Eye (tissue), 1 donor: ENCODE data around the gene TESK2.
"Not testable (repeated sequence)": the region's sequence is repeated elsewhere in the genome, so short reads cannot be mapped to it uniquely, and the experiment has no call there.

Experiments
- DNase-seq: peaks from one replicate; pipeline ENCODE4 v3.0.0-alpha.2; 2015

TESK2 gene

DNA sequence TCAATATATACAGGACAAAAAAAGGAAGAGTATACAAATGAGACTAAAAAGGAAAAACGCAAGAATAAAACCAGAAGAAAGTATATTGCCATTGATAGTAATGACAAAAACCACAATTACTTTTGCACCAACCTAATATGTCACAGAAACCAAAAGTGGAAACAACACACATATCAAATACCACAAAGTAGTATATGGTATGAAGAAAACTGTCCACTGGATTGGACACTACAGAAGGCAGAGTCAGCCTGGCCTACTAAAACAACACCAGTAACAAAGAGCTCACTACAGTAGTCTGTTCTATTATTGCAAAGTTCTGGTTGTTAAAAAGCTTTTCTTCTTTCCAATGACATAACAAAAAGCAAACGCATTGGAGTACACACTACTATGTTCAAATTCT lies 17.7 kb downstream of the TESK2 start:
- DNase-seq: no peak

DNA sequence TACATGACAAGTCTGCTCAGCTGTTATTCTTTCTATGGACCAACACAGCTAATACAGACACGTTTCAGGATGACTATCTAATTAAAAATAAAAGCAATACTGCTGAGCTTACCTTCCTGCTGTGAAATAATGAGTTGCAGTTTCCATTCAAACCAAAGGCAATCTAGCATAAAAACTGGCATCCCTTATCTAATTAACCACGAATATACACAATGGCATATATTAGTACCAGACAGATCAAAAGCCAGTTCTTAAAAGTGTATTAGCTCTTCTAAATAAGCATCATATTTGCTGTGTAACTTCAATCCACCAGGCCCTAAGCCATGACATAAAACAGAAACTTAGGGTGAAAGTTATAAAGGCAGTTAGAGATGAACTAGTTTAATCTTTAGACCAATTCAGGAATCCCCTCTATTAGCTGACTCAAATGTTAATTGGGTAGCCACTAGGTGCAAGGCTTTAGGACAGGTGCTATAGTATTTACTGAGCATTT lies 20.6 kb downstream of the TESK2 start:
- DNase-seq: peak; percentile 17

DNA sequence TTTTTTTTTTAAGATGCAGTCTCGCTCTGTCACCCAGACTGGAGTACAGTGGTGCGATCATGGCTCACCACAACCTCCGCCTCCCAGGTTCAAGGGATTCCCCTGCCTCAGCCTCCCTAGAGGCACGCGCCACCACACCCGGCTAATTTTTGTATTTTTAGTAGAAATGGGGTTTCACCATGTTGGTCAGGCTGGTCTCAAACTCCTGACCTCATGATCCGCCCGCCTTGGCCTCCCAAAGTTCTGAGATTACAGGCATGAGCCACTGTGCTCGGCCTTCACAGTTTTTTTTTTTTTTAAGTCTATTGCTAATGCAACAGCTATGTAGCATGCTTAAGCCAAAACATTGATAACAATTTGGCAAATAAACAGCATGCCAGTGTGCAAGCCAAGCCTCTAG lies 23.6 kb downstream of the TESK2 start:
- not testable (repeated sequence) for DNase-seq

DNA sequence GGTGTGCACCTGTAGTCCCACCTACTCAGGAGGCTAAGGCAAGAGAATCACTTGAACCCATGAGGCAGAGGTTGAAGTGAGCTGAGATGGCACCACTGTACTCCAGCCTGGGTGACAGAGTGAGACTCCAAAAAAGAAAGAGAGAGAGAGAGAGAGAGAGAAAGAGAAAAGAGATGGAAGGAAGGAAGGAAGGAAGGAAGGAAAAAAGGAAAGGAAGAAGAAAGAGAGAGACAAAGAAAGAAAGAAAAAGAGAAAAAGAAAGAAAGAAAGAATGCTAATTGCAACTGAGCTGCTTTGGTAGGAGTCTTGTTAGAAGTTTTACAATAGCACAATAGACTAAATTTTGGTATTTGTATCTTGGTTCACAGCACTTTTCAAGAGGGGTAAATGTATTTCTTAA lies 25.7 kb downstream of the TESK2 start:
- DNase-seq: no peak

DNA sequence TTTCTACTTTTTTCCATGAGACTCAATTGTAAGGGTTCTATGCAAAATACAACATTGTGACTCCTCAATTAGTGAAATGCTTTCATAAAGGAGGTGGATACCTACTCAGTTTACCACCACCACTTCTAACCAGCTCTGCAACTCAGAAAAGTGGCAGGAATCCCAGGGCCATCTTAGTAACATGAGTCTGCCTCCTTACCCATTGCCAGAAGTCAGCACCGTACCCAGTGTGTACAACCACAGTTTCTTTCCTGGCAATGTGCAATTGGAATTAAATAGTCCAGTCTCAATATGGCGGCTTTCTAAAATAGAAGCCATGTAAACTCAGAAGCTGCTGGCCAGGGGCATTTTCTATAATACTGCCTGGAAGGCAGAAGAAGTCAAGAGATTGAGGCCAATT lies 32.1 kb downstream of the TESK2 start:
- no peak for DNase-seq

DNA sequence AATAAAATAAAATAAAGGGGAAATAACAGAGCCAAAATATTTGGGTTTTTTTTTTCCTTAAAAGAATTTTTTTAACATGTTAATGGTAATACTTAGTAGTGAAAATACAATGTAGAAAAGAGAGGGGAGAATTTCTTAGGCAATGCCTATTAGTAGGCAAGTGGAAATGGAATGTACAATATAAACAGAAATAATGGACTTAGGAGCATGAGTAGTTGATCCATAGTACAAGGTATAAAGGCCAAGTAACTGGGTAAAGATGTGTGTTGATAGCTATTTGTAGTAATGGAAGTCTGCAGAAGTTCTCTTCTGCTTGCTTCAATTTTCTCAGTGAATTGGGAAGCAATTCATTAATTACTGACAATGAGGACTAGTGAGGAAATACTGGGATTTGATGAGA lies 34.4 kb downstream of the TESK2 start:
- no peak for DNase-seq

DNA sequence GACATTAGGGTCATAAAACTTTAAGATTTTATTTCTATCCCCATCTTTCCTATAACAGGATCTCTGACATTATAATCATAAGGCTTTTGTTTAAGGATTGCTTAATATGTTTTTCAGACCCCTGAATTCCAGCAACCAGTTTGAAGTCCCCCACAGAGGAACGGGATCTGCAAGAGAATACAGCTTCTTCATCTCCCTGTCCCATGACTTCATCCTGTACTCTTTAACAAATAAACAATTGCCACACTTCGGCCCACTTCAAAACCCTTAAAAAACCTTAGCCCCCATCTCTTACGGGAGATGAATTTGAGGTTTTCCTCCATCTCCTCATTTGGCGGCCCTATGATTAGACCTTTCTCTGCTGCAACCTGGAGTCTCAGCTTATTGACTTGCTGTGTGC lies 35.8 kb downstream of the TESK2 start:
- no peak for DNase-seq

DNA sequence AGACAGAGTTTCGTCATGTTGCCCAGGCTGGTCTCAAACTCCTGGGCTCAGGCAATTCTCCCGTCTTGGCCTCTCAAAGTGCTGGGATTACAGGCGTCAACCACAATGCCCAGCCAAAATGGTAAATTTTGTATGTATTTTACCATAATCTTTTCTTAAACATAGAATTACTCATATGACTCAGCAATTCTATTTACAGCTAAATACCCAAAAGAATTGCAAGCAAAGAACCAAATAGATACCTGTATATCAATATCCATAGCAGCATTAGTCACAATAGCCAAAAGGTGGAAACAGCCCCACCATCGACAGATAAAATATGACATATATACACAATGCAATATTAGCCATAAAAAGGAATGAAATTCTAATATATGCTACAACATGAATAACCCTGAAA lies 36.5 kb downstream of the TESK2 start:
- DNase-seq: no peak

DNA sequence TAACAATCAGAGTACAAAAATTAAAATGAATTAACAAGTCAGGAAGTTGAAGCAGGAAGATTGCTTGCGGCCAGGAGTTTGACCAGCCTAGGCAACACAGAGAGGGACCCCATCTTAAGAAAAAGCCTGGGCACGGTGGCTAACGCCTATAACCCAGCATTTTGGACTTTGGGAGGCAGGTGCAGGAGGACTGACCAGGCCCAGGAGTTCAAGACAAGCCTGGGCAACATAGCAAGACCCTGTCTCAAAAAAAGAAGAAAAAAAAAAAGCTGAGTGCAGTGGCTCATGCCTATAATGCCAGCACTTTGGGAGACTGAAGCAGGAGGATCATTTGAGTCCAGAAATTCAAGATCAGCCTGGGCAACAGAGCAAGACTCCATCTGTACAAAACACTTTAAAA lies 38.5 kb downstream of the TESK2 start:
- DNase-seq: no peak

DNA sequence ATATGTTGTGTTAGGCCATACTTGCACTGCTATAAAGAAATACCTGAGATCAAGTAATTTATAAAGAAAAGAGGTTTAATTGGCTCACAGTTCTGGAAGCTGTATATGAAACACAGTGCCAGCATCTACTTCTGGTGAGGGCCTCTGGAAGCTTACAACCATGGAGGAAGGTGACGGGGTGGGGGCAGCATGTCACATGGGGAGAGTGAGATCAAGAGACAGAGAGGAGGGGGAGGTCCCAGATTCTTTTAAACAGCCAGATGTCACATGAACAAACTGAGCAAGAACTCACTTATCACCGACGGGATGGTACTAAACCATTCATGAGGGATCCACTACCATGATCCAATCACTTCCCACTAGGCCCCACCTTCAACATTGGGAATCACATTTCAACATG lies 42.6 kb downstream of the TESK2 start:
- DNase-seq: no peak

DNA sequence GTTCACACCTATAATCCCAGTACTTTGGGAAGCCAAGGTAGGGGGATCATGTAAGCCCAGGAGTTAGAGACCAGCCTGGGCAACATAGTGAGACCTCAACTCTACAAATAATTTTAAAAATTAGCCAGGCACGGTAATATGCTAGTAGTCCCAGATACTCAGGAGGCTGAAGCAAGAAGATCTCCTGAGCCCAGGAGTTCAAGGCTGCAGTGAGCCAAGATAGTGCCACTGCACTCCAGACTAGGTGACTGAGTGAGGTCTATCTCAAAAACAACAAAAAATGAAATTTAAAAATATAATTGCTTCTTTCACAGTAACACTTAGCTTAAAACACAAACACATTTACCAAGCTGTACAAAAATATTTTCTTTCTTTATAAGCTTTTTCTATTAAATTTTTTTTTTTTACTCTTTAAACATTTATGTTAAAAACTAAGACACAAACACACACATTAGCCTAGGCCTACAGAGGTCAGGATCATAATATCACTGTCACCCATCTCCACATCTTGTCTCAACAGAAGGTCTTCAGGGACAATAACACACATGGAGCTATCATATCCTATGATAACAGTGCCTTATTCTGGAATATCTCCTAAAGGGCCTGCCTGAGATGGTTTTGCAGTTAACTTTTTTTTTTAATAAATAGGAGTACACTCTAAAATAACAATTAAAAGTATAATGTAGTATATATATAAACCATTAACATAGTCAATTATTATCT lies 43.9 kb downstream of the TESK2 start:
- no peak for DNase-seq

DNA sequence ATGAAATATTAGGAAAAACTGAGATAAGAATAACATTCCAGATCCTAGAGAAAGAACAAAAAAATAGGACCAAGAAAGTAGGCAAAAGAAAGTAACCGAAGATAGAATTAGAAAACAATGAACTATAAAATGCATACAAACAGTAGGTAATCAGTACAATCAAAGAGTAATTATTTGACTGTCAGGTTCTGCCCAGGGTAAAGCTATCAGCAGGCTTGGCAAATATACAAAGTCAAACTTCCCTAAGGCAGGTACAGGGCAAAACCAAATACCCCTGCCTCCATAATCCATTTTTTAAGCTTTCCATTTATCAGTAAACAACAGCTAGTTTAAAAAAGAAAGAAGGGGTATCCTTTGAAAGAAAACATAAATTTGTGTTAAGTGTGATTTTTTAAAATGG lies 44.4 kb downstream of the TESK2 start:
- DNase-seq: no peak

DNA sequence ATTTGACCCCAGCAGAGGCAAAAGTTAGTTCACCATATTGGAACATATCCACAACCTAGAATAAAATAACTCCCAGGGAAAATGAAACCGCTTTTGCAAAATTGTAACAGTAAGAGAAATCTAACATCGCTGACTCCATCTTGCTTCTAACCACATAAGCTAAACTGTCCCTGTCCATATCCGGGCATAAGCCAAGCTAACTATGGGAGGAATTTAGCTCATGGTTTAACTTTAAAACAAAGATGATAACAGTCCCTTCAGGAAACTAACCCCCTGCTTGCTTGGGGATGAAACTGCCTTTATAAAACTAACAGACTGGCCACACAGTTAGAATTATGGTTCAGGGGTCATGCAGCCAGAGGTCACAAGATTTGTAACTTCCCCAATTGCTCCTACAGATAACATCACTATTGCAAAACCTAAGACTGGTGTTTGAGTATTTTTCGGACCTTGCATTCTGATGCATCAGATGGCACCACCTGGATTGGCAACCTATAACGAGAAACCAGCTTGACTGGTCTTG lies 46.3 kb downstream of the TESK2 start:
- DNase-seq: no peak

DNA sequence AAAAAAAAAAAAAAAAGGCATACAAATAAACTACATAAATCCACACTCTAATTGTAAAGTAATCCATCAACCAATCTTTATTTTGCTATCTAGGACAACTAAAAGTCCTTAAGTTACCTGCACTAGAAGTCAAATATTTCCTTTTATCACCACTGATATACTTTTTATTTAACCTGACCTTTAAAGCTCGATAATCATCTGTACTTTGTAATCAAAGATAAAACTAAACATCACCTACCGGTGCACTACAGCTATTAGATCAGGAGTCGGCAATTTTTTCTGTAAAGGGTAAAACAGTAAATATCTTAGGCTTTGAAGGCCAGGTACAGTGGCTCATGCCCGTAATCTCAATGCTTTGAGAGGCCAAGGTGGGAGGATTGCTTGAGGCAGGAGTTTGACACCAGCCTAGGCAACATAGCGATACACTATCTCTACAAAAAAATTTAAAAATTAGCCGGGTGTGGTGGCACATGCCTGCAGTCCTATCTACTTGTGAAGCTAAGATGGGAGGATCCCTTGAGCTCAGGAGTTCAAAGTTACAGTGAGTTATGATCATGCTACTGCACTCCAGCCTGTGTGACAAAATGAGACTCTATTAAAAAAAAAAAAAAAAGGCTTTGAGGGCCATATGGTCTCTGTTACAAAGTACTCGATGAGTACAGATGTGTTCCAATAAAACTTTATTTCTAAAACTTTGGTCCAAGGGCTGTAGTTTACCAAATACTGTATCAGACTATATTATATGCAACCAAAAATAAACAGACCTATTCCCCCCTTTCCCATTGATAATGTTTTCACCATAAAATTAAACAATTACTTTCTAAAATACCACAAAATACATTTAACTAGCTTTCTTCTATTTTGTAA lies 47.1 kb downstream of the TESK2 start:
- no peak for DNase-seq

DNA sequence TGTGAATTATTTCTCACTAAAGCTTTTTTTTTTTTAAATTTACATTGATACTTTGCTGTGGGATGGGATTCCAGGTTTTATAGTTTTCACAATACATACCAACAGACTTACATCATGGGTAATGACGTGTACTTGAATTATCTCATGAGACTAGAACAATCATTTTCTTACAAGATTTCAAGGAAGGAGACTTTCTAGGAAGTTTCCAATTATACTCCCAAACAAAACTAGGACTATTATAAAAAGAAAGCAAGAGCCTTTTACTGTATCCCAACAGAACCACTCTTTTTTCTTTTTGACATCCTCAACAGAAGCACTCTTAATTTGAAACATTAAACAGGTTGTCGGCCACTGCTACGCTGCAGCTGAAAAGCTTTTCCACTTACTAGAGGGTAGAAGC lies 48.7 kb downstream of the TESK2 start:
- DNase-seq: peak; percentile 44

DNA sequence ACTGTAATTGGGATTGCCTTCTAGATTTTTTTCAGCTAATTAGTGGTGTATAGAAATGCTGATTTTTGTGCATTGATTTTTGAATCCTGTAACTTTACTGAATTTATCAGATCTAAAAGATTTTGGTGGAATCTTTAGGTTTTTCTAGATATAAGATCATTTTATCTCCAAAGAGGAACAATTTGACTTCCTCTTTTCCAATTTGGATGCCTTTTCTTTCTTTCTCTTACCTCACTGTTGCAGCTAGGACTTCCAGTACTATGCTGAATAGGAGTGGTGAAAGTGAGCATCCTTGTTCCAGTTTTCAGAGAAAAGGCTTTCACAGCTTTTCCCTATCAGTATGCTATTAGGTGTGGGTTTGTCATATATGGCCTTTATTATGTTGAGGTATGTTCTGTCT lies 53.6 kb downstream of the TESK2 start:
- DNase-seq: no peak

DNA sequence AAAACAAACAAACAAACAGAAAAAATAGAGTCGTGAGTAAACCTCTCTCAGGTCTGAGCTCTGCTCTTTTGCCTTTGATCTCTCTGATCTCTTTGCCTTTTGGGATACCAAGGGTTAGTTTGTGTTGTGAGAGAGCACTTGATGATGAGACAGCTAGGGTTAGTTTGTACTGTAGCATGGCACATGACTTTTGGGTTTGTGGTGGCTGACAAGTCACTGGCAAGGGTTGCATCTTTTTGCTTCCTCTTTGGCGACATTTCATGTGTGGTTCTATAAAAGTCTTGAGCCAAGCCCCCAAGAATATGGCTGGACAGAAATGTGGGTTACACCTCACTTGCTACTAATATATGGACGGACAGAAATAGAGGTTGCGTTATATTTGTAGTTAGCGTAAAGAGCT lies 60.5 kb downstream of the TESK2 start:
- no peak for DNase-seq

DNA sequence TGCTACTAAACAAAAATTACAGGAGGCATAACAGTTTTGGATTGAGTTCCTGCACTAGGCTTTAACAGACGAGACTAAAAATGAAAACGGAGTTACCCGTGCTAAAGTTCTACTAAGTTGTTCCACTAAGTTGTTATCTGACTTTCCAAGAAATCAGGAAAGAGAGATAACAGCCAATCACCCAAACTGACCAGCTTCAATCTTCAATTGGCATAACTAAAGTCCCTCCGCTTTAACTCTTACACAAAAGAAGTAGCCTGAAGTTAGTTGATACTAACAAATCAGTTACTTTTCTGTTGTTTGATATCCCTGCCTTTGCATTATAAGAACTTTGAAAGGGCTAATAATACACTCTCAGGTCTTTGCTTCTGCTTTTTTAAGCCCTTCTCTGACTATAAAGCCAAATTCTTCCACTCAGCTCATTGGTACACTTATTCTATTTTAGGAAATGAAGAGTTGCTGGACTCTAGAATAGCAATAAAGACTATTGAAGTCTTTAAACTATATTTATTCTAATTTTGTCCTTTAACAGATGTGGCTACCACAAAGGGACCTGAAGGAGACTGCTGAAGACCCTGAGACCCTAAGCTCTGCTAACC lies 61.3 kb downstream of the TESK2 start:
- no peak for DNase-seq

DNA sequence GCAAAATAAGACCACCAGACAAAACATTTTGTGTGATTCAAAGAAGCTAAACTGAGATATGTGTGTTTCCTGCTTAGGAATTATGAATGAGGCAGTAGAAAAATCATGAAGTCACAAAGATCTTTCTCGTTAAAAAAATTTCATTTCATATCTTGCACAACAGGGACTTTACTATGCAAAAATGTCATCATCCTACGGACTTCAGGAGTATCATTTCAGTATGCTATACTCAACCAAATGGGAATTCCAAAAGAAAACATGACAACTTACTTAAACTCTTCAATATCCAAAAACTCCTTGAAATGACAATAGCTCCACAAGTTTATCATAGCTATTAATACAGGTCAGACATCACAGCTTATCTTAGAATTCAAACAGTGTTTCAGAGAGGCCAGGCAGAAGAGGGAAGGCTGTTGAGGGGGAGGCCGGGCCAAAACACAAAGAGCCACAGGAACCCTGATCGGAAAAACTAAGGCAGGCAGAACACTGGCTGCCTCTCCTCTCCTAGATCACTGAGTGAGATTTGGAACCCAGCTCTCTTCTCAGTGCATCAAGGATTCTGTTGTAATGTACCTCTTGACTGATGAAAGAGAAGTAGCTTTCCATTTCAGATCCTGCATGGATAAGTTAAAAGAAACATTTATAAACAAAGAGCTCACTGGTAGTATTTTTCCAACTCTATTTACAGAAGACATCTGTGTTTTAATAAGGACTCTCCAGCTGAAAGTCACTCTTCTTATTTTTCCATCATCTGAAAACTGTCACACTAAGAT lies 66.9 kb downstream of the TESK2 start:
- no peak for DNase-seq

DNA sequence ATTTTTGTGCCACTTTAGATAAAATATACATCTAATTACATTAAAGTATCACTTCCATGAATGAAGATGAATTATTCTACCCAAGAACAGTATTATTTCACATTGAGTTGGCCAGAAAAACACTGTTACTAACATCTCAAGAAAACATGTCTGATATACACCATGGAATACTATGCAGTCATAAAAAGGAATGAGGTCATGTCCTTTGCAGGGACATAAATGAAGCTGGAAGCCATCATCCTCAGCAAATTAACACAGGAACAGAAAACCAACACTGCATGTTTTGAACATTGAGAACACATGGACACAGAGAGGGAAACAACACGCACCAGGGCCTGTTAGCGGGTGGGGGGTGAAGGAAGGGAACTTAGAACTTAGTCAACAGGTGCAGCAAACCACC lies 69.0 kb downstream of the TESK2 start:
- no peak for DNase-seq

DNA sequence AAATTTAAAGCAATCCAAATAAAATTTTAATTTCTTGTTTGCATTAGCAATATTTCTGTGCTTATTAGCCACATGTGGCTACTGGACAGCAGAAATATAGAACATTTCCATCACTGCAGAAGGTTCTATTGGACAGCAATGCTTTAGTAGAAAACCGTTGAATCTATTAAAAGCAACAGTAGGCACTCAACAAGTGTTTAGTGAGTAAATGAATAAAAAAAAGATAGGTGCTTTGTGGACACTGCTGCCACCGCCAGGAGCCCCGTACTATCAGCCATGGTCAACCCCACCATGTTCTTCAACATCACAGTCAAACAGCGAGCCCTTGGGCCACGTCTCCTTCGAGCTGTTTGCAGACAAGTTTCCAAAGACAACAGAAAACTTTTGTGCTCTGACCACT lies 76.2 kb downstream of the TESK2 start:
- no peak for DNase-seq

DNA sequence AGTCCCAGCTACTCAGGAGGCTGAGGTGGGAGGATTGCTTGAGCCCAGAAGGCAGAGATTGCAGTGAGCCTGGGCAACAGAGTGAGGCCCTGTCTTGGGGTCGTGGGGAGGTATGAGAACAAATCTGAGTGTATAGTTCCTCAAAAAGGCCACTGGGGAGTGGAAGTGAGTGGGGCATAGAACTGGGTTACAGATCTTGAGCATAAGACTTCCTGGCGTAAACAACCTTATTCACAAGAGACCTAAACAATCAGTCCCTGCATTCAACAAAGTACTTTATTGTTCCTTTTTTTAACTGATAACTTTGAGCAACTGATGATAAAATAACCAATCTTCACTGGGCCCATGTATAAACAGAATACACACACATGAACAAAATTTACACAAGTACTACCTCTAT lies 78.1 kb downstream of the TESK2 start:
- DNase-seq: no peak

DNA sequence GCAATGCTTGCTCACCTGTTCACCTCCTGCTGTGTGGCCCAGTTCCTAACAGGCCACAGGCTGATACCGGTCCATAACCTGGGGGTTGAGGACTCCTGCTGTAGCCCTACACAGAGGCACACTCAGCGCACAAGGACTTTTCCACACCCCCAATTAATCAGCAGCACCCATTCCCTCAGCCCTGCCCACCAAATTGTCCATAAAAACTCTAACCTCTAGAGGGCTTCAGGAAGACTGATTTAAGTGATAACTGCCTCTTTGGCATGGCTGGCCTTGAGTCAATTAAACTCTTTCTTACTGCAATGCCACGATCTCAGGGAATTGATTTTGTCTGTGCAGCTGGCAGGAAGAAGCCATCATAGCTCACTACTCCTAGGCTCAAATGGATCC lies 79.5 kb downstream of the TESK2 start:
- no peak for DNase-seq
